GM12878 (cell line): ENCODE results near the gene NPEPPS. TPM values are rescaled to one million over a fixed set of nuclear protein-coding genes. Genes with fewer than 3 reads are reported as not detected.
"Not testable (repeated sequence)": the region's sequence is repeated elsewhere in the genome, so short reads cannot be mapped to it uniquely, and the experiment has no call there.

Source experiments
- ATAC-seq: fragments of 200-7000 bp; cut with Tn5 transposase; 3 replicates; pipeline ENCODE4 v1.9.1; 2020; ENCODE audit warnings: mild to moderate bottlenecking, moderate library complexity
- BruUV-seq: library from RNA; stranded (reverse); fragments of 400-500 nt; replicated peaks from 2 replicates; lab custom pipeline; 2021; lab: Mats Ljungman, UMichigan
- CTCF ChIA-PET: fragments of 300-600 bp; sonication (Branson Sonifier 250); formaldehyde crosslinking; extraction: SDS; loops from one replicate; lab custom pipeline; 2021; ENCODE audit warnings: inconsistent platforms; lab: Yijun Ruan, JAX
- POLR2A ChIA-PET: fragments of 350-600 bp; formaldehyde crosslinking; extraction: SDS; loops from one replicate; lab custom pipeline; 2021; ENCODE audit warnings: inconsistent platforms; lab: Charles Lee
- RAD21 ChIA-PET: fragments of 300-600 bp; sonication (Branson Sonifier 250); formaldehyde crosslinking; loops from one replicate; lab custom pipeline; 2023; ENCODE audit warnings: antibody characterized with exemption; ENCODE audit not compliant: unreplicated experiment; lab: Charles Lee
- SMC1A ChIA-PET: fragments of 300-600 bp; sonication (Branson Sonifier 250); formaldehyde crosslinking; loops from one replicate; lab custom pipeline; 2023; ENCODE audit not compliant: unreplicated experiment, uncharacterized antibody; lab: Charles Lee
- DNase-seq: peaks from one replicate; pipeline ENCODE4 v3.0.0-alpha.2; 2011; ENCODE audit warnings: low read depth, low spot score
- FAIRE-seq: peaks from 3 replicates; lab custom pipeline; 2011; peaks lifted over from hg19 to GRCh38; lab: Jason Lieb, UNC
- H2AFZ ChIP-seq: 2 replicates; pipeline ENCODE4 v1.6.0; 2011; ENCODE audit warnings: low read depth, low read length, control low read depth; ENCODE audit not compliant: control insufficient read depth
- H3K27ac ChIP-seq: 2 replicates; pipeline ENCODE4 v1.5.1; 2011; ENCODE audit warnings: control low read depth; ENCODE audit not compliant: control insufficient read depth, insufficient read depth
- H3K27me3 ChIP-seq, 2 experiments: replicated peaks in 1 of 2; 2 replicates each; pipeline versions ENCODE4 v1.6.0 to v1.6.1; 2011; ENCODE audit warnings: low read length in 1 of 2; ENCODE audit not compliant: control insufficient read depth in 2 of 2, insufficient read depth in 2 of 2
- H3K36me3 ChIP-seq, 2 experiments: 2 replicates each; pipeline ENCODE4 v1.5.1; 2011; ENCODE audit warnings: low read length in 1 of 2; ENCODE audit not compliant: control insufficient read depth in 2 of 2, insufficient read depth in 2 of 2
- H3K4me1 ChIP-seq: 2 replicates; pipeline ENCODE4 v1.6.1; 2011; ENCODE audit warnings: mild to moderate bottlenecking, low read length, moderate library complexity, mixed read lengths; ENCODE audit not compliant: control insufficient read depth, insufficient read depth
- H3K4me2 ChIP-seq: 2 replicates; pipeline ENCODE4 v1.6.0; 2011; ENCODE audit warnings: control low read depth; ENCODE audit not compliant: control insufficient read depth, insufficient read depth
- H3K4me3 ChIP-seq: fragments of 200-600 bp; sonication (generic); 2 replicates; pipeline ENCODE4 v1.5.1; 2016
- H3K79me2 ChIP-seq: 2 replicates; pipeline ENCODE4 v1.6.0; 2011; ENCODE audit warnings: low read length; ENCODE audit not compliant: control insufficient read depth, insufficient read depth
- H3K9ac ChIP-seq: 2 replicates; pipeline ENCODE4 v1.8.0; 2011; ENCODE audit warnings: low read length, control low read depth, mixed read lengths; ENCODE audit not compliant: control insufficient read depth, insufficient read depth
- H3K9me3 ChIP-seq: replicated peaks from 3 replicates; pipeline ENCODE4 v1.5.1; 2011; ENCODE audit warnings: mild to moderate bottlenecking, low read length; ENCODE audit not compliant: control insufficient read depth, insufficient read depth
- H4K20me1 ChIP-seq: 2 replicates; pipeline ENCODE4 v1.6.0; 2011; ENCODE audit not compliant: control insufficient read depth, insufficient read depth
- BACH1 ChIP-seq: fragments of 450-650 bp; IDR thresholded peaks from 2 replicates; pipeline ENCODE4 v1.6.1; 2017; ENCODE audit warnings: mild to moderate bottlenecking, borderline replicate concordance
- CREB1 ChIP-seq: IDR thresholded peaks from 2 replicates; pipeline ENCODE4 v1.6.1; 2012; ENCODE audit warnings: low read depth, mild to moderate bottlenecking, inconsistent platforms
- EGR1 ChIP-seq, 2 experiments: IDR thresholded peaks; 1 replicate in 1 of 2; 2 replicates in 1 of 2; pipeline ENCODE4 v1.6.1; 2011 to 2012; ENCODE audit warnings: low read depth in 2 of 2, low read length in 2 of 2, borderline replicate concordance in 1 of 2, mild to moderate bottlenecking in 1 of 2, moderate library complexity in 1 of 2
- EP300 ChIP-seq, 2 experiments: fragments of 150-350 bp in 1 of 2; IDR thresholded peaks; 2 replicates each; pipeline ENCODE4 v1.6.1; 2011 to 2012; ENCODE audit warnings: low read depth in 2 of 2, low read length in 2 of 2, borderline replicate concordance in 1 of 2, improper control_type of control experiment in 1 of 2, inconsistent platforms in 1 of 2; ENCODE audit not compliant: control insufficient read depth in 1 of 2
- HDGF ChIP-seq: fragments of 450-650 bp; IDR thresholded peaks from 2 replicates; pipeline ENCODE4 v1.6.1; 2016; ENCODE audit warnings: antibody characterized with exemption
- KLF5 ChIP-seq: fragments of 450-650 bp; IDR thresholded peaks from 2 replicates; pipeline ENCODE4 v1.6.1; 2014; ENCODE audit warnings: mild to moderate bottlenecking; ENCODE audit not compliant: partially characterized antibody
- MTA2 ChIP-seq: fragments of 450-650 bp; IDR thresholded peaks from 2 replicates; pipeline ENCODE4 v1.6.1; 2016; ENCODE audit warnings: low read depth, mild to moderate bottlenecking, moderate library complexity
- NFXL1 ChIP-seq: fragments of 450-650 bp; IDR thresholded peaks from 2 replicates; pipeline ENCODE4 v1.6.1; 2017; ENCODE audit warnings: antibody characterized with exemption, mild to moderate bottlenecking, borderline replicate concordance
- PML ChIP-seq: IDR thresholded peaks from 2 replicates; pipeline ENCODE4 v1.6.1; 2012; ENCODE audit warnings: low read length, inconsistent platforms
- POLR2A ChIP-seq: IDR thresholded peaks from 2 replicates; pipeline ENCODE4 v1.6.1; 2011; ENCODE audit warnings: low read depth, mild to moderate bottlenecking, low read length
- SUPT20H ChIP-seq: IDR thresholded peaks from 2 replicates; pipeline ENCODE4 v1.6.1; 2011; ENCODE audit warnings: low read depth, mild to moderate bottlenecking, low read length, moderate library complexity, borderline replicate concordance; ENCODE audit not compliant: control insufficient read depth
- ZSCAN29 ChIP-seq: fragments of 450-650 bp; IDR thresholded peaks from 2 replicates; pipeline ENCODE4 v1.6.1; 2017; ENCODE audit warnings: mild to moderate bottlenecking, moderate library complexity
- WGBS: methylation state at CpG from one replicate; pipeline ENCODE4 v1.1.6; 2016; ENCODE audit warnings: low lambda C conversion rate; ENCODE audit not compliant: insufficient replicate concordance, insufficient coverage; ENCODE audit errors: missing lambda C conversion rate; 5-methylcytosine and 5-hydroxymethylcytosine counted together
- in situ Hi-C: fragments of 300-500 bp; cut with MboI; formaldehyde crosslinking; loops from 9 replicates; pipeline ENCODE4 v1.14.3; 2018; ENCODE audit warnings: mixed read lengths
- intact Hi-C: fragments of 100-400 bp; cut with micrococcal nuclease; formaldehyde crosslinking; loops from one replicate; pipeline ENCODE4 v1.14.2; 2022; ENCODE audit not compliant: unreplicated experiment
- polyA plus RNA-seq, 11 experiments: library from polyadenylated mRNA; depleted of rRNA in 4 of 11; unstranded in 6 of 11; stranded (reverse) in 5 of 11; fragments of >200 nt; fragmentation: Nextera tagmentation in 4 of 11; fragmentation: Illumina TruSeq in 1 of 11; extraction: Ambion mirVana in 4 of 11; extraction: Trizol in 1 of 11; gene quantifications; 1 replicate in 1 of 11; 2 replicates in 10 of 11; pipeline versions ENCODE4 v1.2.1 to v1.2.3, GENCODE V29; 2011 to 2016; ENCODE audit warnings: inconsistent platforms in 2 of 11, missing spikeins in 2 of 11, low read depth in 1 of 11
- total RNA-seq, 4 experiments: library from RNA; depleted of rRNA in 3 of 4; stranded (reverse); fragments of >200 nt in 3 of 4; fragmentation: Illumina TruSeq in 1 of 4; extraction: Trizol in 1 of 4; gene quantifications; 2 replicates each; pipeline versions ENCODE4 v1.2.1 to v1.2.3, GENCODE V29; 2013 to 2021
- TF ChIP-seq, protein P1 (sequence below): IDR thresholded peaks from 2 replicates; pipeline ENCODE4 v1.6.1; 2012; ENCODE audit warnings: low read length, inconsistent platforms
- TF ChIP-seq, protein P2 (sequence below): IDR thresholded peaks from 2 replicates; pipeline ENCODE4 v1.6.1; 2011; ENCODE audit warnings: low read depth, low read length, improper control_type of control experiment, borderline replicate concordance

The NPEPPS gene
- total and polyA plus RNA-seq, 10 of the 15 experiments (the other 5 are each of a cell fraction or from before 2014, with no cell fraction given) = 25.8 to 214 (median 64.6) TPM

DNA sequence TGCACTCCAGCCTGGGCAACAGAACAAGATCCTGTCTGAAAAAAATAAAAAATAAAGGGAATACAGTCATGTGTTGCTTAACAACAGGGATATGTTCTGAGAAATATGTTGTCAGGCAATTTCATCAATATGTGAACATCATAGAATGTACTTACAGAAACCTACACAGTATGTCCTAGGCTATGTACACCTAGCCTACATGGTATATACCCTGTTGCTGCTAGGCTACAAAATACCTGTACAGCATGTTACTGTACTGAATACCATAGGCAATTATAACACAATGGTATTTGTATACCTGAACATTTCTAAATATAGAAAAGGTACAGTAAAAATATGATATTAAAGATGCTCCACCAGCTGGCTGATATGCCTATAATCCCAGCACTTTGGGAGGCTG, 62.6 kb downstream of the NPEPPS start:
- FAIRE-seq, H3K9me3 ChIP-seq, H3K4me3 ChIP-seq, H3K4me1 ChIP-seq, RAD21 ChIA-PET, H3K27me3 ChIP-seq, intact Hi-C loops, BruUV-seq, in situ Hi-C loops, H3K79me2 ChIP-seq, DNase-seq, POLR2A ChIA-PET, H3K36me3 ChIP-seq, H4K20me1 ChIP-seq, H3K4me2 ChIP-seq, H2AFZ ChIP-seq, H3K9ac ChIP-seq, ATAC-seq, H3K27ac ChIP-seq: not testable (repeated sequence)
- ChIA-PET CTCF (interaction anchor here (1.2 kb wide), 1 partner anchor 11 kb away, joined by 3 read pairs; no protein-coding TSS in a partner anchor), SMC1A (interaction anchor here (1.5 kb wide), 1 partner anchor 21 kb away, joined by 5 read pairs; no protein-coding TSS in a partner anchor)

DNA sequence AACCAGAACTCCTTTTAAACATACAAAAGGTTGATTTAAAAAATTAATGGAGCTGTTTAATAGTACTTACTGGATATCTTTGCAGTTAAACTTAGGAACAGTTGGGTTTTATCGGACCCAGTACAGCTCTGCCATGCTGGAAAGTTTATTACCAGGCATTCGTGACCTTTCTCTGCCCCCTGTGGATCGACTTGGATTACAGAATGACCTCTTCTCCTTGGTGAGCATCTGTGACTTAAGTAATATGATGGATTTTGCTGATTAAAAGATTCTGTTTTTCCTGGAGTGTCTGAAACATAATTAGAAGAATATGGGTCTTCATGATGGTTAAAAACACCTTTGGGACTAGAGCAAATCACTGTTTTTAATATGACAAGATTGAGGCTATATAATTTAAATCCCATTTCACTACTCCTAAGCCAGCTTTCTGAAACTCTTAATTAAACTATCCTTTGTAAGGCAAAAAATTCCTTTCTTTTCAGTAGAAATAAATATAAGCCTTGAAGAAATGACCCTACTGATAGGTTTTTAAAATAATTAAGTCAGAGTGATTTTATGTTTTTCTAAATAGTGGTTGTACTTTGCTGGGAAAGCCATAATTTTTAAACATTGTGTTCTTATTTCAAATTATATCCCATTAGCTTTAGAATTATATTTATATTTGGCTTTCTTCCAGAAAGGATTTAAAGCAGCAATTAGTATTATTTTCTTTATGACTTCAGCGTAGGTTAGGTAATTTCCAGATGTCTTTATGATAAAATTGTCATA, 73.1 kb downstream of the NPEPPS start:
- no peak overlapping the region for H3K4me3 ChIP-seq
- intact Hi-C loops = no loop called here
- H3K79me2 ChIP-seq = no peaks in the 10 kb centered on the region
- BruUV-seq = no TSS peak
- ATAC-seq (no peak), FAIRE-seq (no peak), DNase-seq (no peak)
- H3K9ac ChIP-seq = no peak overlapping the region
- H4K20me1 ChIP-seq = no peaks in the 10 kb centered on the region
- no peak overlapping the region for H3K27ac ChIP-seq
- ChIA-PET POLR2A (interaction anchor here (1.1 kb wide), 1 partner anchor 12 kb away, joined by 3 read pairs; no protein-coding TSS in a partner anchor), CTCF (interaction anchor here (0.6 to 4.9 kb wide), 4 partner anchors 10 to 104 kb away, joined by 3 to 22 read pairs (median 4); no protein-coding TSS in a partner anchor), SMC1A (interaction anchor here (1.8 kb wide), 1 partner anchor 12 kb away, joined by 10 read pairs; no protein-coding TSS in a partner anchor), RAD21 (interaction anchor here (0.6 to 0.7 kb wide), 2 partner anchors 8 to 13 kb away, joined by 3 read pairs; no protein-coding TSS in a partner anchor)
- no peaks in the 10 kb centered on the region for H3K9me3 ChIP-seq
- H3K36me3 ChIP-seq = peaks cover 2 to 34% of the 10 kb centered on the region in 2 experiments
- H2AFZ ChIP-seq = no peak overlapping the region
- in situ Hi-C loops = no loop called here
- no peak overlapping the region for H3K4me2 ChIP-seq
- H3K27me3 ChIP-seq = no peaks in the 10 kb centered on the region; a peak in 1 of 4 replicates
- 83% methylated on average over 4 of the region's 4 CpGs for WGBS
- no peaks in the 10 kb centered on the region for H3K4me1 ChIP-seq
- TF ChIP-seq POLR2A (no peak), KLF5 (no peak), MTA2 (no peak), PML (no peak), BACH1 (no peak), HDGF (no peak), EGR1 (IDR thresholded peaks at IDR 0.05; ENCODE audit: borderline replicate concordance in 1 of 2, low read depth in 2 of 2, low read length in 2 of 2) (no peak), ZSCAN29 (no peak), SUPT20H (no peak), EP300 (IDR thresholded peaks at IDR 0.05; ENCODE audit: borderline replicate concordance in 1 of 2, control insufficient read depth in 1 of 2, low read depth in 2 of 2, low read length in 2 of 2) (no peak), NFXL1 (no peak), CREB1 (no peak)
- TF ChIP-seq, protein P1, sequence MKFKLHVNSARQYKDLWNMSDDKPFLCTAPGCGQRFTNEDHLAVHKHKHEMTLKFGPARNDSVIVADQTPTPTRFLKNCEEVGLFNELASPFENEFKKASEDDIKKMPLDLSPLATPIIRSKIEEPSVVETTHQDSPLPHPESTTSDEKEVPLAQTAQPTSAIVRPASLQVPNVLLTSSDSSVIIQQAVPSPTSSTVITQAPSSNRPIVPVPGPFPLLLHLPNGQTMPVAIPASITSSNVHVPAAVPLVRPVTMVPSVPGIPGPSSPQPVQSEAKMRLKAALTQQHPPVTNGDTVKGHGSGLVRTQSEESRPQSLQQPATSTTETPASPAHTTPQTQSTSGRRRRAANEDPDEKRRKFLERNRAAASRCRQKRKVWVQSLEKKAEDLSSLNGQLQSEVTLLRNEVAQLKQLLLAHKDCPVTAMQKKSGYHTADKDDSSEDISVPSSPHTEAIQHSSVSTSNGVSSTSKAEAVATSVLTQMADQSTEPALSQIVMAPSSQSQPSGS = no peak
- TF ChIP-seq, protein P2, sequence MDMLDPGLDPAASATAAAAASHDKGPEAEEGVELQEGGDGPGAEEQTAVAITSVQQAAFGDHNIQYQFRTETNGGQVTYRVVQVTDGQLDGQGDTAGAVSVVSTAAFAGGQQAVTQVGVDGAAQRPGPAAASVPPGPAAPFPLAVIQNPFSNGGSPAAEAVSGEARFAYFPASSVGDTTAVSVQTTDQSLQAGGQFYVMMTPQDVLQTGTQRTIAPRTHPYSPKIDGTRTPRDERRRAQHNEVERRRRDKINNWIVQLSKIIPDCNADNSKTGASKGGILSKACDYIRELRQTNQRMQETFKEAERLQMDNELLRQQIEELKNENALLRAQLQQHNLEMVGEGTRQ = no peak
